Activated naive CD8-positive, alpha-beta T cell (primary cell): ENCODE results near the gene C5AR2.
"Not testable (repeated sequence)": the region's sequence is repeated elsewhere in the genome, so short reads cannot be mapped to it uniquely, and the experiment has no call there.

ENCODE experiments used
- H3K27ac Mint-ChIP-seq: one replicate; pipeline ENCODE4 v1.8.0; 2021; ENCODE audit warnings: mixed read lengths
- H3K27me3 Mint-ChIP-seq: one replicate; pipeline ENCODE4 v1.8.0; 2021; ENCODE audit warnings: mixed read lengths
- H3K36me3 Mint-ChIP-seq: one replicate; pipeline ENCODE4 v1.8.0; 2021; ENCODE audit warnings: mixed read lengths
- H3K4me1 Mint-ChIP-seq: one replicate; pipeline ENCODE4 v1.8.0; 2021; ENCODE audit warnings: low read depth, mixed read lengths
- H3K4me3 Mint-ChIP-seq: one replicate; pipeline ENCODE4 v1.8.0; 2021; ENCODE audit warnings: mild to moderate bottlenecking, mixed read lengths
- H3K9me3 Mint-ChIP-seq: one replicate; pipeline ENCODE4 v1.8.0; 2021; ENCODE audit warnings: low read depth, mixed read lengths

Gene C5AR2

DNA sequence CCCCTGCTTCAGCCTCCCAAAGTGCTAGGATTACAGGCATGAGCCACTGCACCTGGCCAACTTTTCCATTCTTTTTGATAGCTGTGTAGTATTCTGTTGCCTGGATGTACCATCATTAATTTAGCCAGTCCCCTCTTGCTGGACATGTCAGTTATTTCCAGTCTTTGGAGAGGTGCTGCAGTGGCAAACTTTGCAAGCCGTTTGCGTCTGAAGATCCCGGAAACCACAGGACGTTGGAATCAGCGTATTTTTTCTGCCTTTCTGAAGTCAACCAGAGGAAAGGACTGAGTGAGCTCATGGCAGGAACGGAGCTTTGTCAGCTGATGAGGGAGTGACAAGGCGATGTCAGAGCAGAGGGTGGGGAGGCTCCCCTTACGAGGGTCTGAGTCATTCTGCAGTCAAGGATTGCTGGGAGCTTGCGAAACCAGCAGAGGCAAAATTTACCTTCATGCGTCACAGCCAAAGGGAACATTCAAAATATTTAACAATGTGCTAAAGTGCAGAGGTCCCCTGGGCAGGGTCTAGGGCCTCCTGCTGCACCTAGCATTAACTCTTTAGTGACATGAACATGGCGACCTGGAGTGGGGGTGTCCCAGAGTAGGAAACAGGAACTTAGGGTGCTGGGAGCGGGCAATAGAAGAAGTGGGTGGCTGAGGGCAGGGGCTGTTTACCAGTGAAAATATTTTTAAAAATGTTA is 16.7 kb upstream of the C5AR2 start:
- Mint-ChIP-seq H3K27ac (no peak overlapping the region), H3K9me3 (no peaks in the 10 kb centered on the region), H3K4me3 (no peak overlapping the region), H3K27me3 (peaks cover 4% of the 10 kb centered on the region), H3K4me1 (peaks cover 3% of the 10 kb centered on the region), H3K36me3 (no peaks in the 10 kb centered on the region)

DNA sequence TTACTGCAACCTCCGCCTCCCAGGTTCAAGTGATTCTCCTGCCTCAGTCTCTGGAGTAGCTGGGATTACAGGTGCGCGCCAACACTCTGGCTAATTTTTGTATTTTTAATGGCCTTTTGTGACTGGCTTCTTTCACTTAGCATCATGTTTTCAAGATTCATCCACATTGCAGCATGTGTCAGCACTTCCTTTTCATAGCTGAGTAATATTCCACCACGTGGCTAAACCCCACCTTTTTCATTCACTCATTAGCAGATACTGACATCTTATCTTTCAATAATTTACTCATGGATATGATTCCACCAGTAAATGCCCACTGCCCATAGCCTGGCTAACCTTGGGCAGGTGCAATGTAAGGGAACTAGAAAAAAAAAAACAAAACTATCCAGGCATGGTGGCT is 15.5 kb upstream of the C5AR2 start:
- Mint-ChIP-seq H3K4me3 (no peak overlapping the region), H3K27ac (no peak overlapping the region), H3K4me1 (peaks cover 3% of the 10 kb centered on the region), H3K27me3 (peaks cover 4% of the 10 kb centered on the region), H3K36me3 (no peaks in the 10 kb centered on the region), H3K9me3 (no peaks in the 10 kb centered on the region)

DNA sequence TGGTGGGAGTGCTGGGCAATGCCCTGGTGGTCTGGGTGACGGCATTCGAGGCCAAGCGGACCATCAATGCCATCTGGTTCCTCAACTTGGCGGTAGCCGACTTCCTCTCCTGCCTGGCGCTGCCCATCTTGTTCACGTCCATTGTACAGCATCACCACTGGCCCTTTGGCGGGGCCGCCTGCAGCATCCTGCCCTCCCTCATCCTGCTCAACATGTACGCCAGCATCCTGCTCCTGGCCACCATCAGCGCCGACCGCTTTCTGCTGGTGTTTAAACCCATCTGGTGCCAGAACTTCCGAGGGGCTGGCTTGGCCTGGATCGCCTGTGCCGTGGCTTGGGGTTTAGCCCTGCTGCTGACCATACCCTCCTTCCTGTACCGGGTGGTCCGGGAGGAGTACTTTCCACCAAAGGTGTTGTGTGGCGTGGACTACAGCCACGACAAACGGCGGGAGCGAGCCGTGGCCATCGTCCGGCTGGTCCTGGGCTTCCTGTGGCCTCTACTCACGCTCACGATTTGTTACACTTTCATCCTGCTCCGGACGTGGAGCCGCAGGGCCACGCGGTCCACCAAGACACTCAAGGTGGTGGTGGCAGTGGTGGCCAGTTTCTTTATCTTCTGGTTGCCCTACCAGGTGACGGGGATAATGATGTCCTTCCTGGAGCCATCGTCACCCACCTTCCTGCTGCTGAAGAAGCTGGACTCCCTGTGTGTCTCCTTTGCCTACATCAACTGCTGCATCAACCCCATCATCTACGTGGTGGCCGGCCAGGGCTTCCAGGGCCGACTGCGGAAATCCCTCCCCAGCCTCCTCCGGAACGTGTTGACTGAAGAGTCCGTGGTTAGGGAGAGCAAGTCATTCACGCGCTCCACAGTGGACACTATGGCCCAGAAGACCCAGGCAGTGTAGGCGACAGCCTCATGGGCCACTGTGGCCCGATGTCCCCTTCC is 11.8 kb upstream of the C5AR2 start:
- H3K36me3 Mint-ChIP-seq, result peaks cover 2% of the 10 kb centered on the region
- peaks cover 7% of the 10 kb centered on the region for H3K27me3 Mint-ChIP-seq
- H3K4me3 Mint-ChIP-seq, result no peak overlapping the region
- H3K27ac Mint-ChIP-seq, result no peak overlapping the region
- H3K4me1 Mint-ChIP-seq, result peaks cover 2% of the 10 kb centered on the region
- no peaks in the 10 kb centered on the region for H3K9me3 Mint-ChIP-seq

DNA sequence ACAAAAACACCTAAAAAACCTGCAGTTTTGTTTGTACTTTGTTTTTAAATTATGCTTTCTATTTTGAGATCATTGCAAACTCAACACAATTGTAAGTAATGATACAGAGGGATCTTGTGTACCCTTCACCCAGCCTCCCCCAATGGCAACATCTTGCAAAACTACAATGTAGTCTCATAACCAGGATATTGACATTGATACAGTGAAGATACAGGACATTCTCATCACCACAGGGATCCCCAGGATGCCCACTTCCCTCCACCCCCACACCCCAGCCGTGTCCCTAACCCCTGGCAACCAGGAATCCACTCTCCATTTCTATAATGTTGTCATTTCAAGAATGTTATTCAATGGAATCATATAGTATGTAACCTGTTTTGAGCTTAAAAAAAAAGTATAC is 10.3 kb upstream of the C5AR2 start:
- no peak overlapping the region for H3K27ac Mint-ChIP-seq
- peaks cover 2% of the 10 kb centered on the region for H3K36me3 Mint-ChIP-seq
- no peaks in the 10 kb centered on the region for H3K9me3 Mint-ChIP-seq
- H3K27me3 Mint-ChIP-seq, result peaks cover 5% of the 10 kb centered on the region
- H3K4me3 Mint-ChIP-seq, result no peak overlapping the region
- no peaks in the 10 kb centered on the region for H3K4me1 Mint-ChIP-seq

DNA sequence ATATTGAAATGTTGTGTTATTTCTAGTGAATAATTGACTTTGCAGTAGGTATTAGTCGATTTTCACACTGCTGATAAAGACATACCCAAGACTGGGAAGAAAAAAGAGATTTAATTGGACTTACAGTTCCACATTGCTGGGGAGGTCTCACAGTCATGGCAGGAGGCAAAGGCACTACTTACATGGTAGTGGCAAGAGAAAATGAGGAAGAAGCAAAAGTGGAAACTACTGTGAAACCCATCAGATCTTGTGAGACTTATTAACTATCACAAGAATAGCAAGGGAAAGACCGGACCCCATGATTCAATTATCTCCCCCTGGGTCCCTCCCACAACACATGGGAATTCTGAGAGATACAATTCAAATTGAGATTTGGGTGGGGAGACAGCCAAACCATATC is 9.9 kb upstream of the C5AR2 start:
- H3K4me1 Mint-ChIP-seq, result no peaks in the 10 kb centered on the region
- H3K27me3 Mint-ChIP-seq, result peaks cover 5% of the 10 kb centered on the region
- peaks cover 2% of the 10 kb centered on the region for H3K36me3 Mint-ChIP-seq
- H3K9me3 Mint-ChIP-seq, result no peaks in the 10 kb centered on the region
- H3K4me3 Mint-ChIP-seq, result no peak overlapping the region
- no peak overlapping the region for H3K27ac Mint-ChIP-seq

DNA sequence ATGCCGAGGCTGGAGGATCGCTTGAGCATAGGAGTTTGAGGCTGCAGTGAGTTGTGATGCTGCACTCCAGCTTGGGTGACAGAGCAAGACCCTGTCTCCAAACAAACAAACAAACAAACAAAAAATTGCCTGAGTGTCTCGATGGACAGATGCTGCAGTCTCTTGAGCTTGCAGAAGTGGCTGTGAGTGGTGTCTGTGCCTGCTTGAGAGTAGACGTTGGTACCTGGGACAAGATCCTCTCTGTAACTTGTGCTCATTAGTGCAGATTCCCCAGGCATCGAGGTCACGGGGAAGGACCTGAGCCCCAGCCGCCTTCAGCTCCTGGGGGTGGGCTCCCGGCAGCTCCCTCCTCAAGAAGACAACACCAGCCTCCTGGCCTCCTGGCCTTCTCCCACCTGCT is 8.6 kb upstream of the C5AR2 start:
- H3K9me3 Mint-ChIP-seq, result no peaks in the 10 kb centered on the region
- H3K27me3 Mint-ChIP-seq, result peaks cover 3% of the 10 kb centered on the region
- no peak overlapping the region for H3K27ac Mint-ChIP-seq
- no peaks in the 10 kb centered on the region for H3K4me1 Mint-ChIP-seq
- H3K4me3 Mint-ChIP-seq, result no peak overlapping the region
- H3K36me3 Mint-ChIP-seq, result peaks cover 2% of the 10 kb centered on the region

DNA sequence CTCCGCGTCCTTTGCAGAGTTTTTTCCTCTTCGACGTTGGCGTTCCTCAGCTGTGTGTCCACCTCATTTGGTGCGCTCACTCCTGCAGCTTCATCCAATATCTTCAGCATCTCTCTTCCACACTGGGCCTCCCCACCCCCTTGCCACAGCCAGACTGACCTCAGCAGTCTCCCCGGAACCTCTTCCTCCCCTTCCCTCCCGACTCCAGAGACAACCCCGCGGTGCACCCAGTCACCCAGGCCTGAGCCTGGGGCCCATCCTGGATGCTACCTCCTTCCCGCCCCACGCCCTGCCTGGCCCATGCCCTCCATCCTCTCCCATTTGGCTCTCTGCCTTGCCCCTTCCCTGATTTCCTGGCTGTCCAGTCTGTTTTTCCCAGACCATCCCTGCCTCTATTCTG is 8.1 kb upstream of the C5AR2 start:
- Mint-ChIP-seq H3K27me3 (peaks cover 3% of the 10 kb centered on the region), H3K27ac (no peak overlapping the region), H3K4me1 (no peaks in the 10 kb centered on the region), H3K4me3 (no peak overlapping the region), H3K9me3 (no peaks in the 10 kb centered on the region), H3K36me3 (peaks cover 2% of the 10 kb centered on the region)

DNA sequence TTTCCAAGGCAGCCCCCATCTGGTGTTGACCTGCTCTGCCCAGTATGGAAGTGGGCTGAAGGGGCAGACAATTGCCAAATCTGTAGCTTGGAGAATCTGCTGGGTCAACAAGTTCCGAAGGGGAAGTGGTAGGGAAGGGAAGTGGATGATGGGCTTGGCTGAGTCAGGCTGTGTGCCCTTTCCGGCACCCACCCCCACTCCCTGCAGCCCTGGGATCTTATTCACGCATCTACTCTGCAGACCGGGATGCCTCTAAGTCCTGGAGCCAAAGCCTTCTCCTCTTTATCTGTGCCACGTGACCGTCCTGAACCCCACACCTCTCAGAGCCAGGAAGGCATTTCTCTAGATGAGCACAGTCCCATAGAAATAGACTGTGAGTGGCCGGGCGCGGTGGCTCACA is 7.5 kb upstream of the C5AR2 start:
- Mint-ChIP-seq H3K9me3 (no peaks in the 10 kb centered on the region), H3K36me3 (peaks cover 2% of the 10 kb centered on the region), H3K27me3 (peaks cover 3% of the 10 kb centered on the region), H3K27ac (no peak overlapping the region), H3K4me3 (no peak overlapping the region), H3K4me1 (no peaks in the 10 kb centered on the region)

DNA sequence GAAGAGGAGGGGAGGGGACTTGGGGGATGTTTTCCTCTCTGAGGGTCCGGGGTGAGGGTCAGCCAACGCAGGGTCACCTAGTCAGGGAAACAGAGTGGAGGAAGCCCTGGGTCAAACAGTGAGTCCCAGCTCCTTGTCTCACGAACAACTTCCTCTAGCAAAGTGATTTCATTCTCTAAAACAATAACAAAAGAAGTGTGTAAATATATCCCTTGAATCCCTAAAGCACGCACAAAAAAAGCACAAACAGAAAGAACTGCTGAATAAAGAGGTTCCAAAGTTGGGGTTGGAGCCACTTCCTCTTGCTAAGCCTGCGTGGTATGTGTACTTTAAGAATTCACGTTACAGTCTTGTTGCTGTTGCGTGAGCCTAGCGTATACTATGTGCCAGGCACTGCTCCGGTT is 1.5 kb upstream of the C5AR2 start:
- no peaks in the 10 kb centered on the region for H3K27me3 Mint-ChIP-seq
- H3K4me3 Mint-ChIP-seq, result no peak overlapping the region
- no peaks in the 10 kb centered on the region for H3K36me3 Mint-ChIP-seq
- no peaks in the 10 kb centered on the region for H3K9me3 Mint-ChIP-seq
- H3K4me1 Mint-ChIP-seq, result no peaks in the 10 kb centered on the region
- no peak overlapping the region for H3K27ac Mint-ChIP-seq

DNA sequence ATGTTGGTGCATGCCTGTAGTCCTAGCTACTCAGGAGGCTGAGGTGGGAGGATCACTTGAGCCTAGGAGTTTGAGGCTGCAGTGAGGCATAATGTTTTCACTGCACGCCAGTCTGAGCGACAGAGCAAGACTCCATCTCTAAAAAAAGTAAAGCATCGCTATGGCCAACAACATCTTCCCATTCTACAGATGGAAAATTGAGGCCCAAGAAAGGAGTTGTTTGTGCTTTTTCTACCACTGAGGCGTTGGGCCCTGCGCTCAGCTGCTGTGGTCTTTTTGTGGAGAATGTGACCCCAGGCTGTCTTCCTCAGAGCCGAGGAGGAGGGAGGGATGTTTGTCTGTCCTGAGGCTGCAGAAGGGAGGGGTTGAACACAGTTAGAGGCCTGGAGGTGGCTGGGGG is 485 bp upstream of the C5AR2 start:
- H3K4me1 Mint-ChIP-seq, result peaks cover 2% of the 10 kb centered on the region
- H3K36me3 Mint-ChIP-seq, result no peaks in the 10 kb centered on the region
- H3K27me3 Mint-ChIP-seq, result no peaks in the 10 kb centered on the region
- no peaks in the 10 kb centered on the region for H3K9me3 Mint-ChIP-seq
- no peak overlapping the region for H3K4me3 Mint-ChIP-seq
- no peak overlapping the region for H3K27ac Mint-ChIP-seq

DNA sequence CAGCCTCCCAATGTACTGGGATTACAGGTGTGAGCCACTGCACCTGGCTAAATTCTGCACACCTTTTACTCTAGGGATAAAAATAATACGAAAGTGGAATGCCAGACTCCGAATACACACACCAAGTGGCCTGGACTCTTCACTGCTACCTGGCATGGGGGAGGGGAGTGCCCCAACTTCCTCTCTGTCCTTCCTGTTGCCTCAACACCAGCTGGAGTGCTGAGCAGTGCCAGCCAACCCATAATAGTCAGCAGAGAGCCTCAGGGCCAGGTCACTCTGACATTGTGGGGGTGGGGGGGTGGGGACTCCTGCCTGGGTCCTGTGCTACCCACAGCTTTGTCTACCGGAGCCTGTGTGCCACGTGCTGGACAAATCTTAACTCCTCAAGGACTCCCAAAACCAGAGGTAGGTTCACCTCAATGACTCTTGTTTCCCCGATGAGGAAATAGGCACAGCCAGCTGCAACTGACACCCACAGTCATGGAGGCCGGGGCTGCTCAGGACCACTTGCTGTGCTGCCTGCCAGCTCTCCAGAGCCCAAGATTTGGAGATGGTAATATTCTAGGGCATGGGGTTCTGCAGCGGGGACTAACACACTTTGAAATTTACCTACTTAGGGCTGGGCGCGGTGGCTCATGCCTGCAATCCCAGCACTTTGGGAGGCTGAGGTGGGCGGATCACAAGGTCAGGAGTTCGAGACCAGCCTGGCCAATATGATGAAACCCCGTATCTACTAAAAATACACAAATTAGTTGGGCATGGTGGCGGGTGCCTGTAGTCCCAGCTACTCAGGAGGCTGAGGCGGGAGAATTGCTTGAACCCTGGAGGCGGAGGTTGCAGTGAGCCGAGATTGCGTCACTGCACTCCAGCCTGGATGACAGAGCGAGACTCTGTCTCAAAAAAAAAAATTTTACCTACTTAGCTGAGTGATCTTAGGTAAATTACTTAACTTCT is 5.1 kb downstream of the C5AR2 start:
- H3K27ac Mint-ChIP-seq, H3K9me3 Mint-ChIP-seq, H3K36me3 Mint-ChIP-seq, H3K4me3 Mint-ChIP-seq, H3K27me3 Mint-ChIP-seq, H3K4me1 Mint-ChIP-seq: not testable (repeated sequence)

DNA sequence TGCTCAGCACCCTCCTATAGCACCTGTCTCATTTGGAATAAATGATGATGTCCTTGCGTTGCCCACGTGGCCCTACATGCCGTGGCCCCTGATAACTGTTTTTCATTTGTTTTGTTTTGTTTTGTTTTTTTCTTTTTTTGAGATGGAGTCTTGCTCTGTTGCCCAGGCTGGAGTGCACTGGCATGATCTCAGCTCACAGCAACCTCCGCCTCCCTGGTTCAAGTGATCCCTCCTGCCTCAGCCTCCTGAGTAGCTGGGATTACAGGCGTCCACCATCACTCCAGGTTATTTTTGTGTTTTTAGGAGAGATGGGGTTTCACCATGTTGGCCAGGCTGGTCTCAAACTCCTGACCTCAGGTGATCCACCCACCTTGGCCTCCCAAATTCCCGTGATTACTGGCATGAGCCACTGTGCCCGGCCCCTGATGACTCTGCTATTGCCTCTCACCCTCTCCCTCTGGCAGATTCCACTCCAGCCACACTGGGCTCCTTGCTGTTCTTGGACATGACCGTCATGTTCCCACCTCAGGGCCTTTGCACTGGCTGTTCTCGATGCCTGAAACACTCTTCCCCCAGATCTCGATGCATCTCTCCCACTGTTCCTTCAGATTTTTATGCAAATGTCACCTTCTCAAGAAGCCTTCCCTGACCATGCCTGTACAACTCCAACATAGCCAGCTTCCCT is 7.4 kb downstream of the C5AR2 start:
- peaks cover 5% of the 10 kb centered on the region for H3K4me1 Mint-ChIP-seq
- H3K36me3 Mint-ChIP-seq, result no peaks in the 10 kb centered on the region
- H3K9me3 Mint-ChIP-seq, result no peaks in the 10 kb centered on the region
- H3K27ac Mint-ChIP-seq, result no peak overlapping the region
- H3K27me3 Mint-ChIP-seq, result no peaks in the 10 kb centered on the region
- no peak overlapping the region for H3K4me3 Mint-ChIP-seq

DNA sequence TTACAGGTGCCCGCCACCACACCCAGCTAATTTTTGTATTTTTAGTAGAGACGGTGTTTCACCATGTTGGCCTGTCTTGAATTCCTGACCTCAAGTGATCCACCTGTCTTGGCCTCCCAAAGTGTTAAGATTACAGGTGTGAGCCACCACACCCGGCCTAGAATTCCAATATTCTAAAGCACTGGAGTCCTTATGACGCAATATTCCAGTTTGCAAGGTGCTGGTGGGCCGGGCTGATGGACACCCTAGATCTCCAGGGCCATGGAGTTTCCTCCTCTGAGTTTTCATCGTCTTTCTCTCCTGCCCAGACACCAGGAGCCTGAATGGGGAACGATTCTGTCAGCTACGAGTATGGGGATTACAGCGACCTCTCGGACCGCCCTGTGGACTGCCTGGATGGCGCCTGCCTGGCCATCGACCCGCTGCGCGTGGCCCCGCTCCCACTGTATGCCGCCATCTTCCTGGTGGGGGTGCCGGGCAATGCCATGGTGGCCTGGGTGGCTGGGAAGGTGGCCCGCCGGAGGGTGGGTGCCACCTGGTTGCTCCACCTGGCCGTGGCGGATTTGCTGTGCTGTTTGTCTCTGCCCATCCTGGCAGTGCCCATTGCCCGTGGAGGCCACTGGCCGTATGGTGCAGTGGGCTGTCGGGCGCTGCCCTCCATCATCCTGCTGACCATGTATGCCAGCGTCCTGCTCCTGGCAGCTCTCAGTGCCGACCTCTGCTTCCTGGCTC is 8.7 kb downstream of the C5AR2 start:
- Mint-ChIP-seq H3K4me3 (no peak overlapping the region), H3K27me3 (no peaks in the 10 kb centered on the region), H3K4me1 (peaks cover 5% of the 10 kb centered on the region), H3K36me3 (no peaks in the 10 kb centered on the region), H3K9me3 (no peaks in the 10 kb centered on the region), H3K27ac (no peak overlapping the region)

DNA sequence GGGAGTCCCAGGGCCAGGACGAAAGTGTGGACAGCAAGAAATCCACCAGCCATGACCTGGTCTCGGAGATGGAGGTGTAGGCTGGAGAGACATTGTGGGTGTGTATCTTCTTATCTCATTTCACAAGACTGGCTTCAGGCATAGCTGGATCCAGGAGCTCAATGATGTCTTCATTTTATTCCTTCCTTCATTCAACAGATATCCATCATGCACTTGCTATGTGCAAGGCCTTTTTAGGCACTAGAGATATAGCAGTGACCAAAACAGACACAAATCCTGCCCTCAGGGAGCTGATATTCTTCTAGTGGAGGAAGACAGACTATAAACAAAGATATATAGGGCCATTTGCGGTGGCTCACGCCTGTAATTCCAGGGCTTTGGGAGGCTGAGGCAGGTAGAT is 9.8 kb downstream of the C5AR2 start:
- H3K27me3 Mint-ChIP-seq, result no peaks in the 10 kb centered on the region
- H3K27ac Mint-ChIP-seq, result no peak overlapping the region
- H3K36me3 Mint-ChIP-seq, result no peaks in the 10 kb centered on the region
- H3K9me3 Mint-ChIP-seq, result no peaks in the 10 kb centered on the region
- no peak overlapping the region for H3K4me3 Mint-ChIP-seq
- peaks cover under 1% of the 10 kb centered on the region for H3K4me1 Mint-ChIP-seq
